HG03442 (cell line): ENCODE results near the gene ANP32D.
"Not testable (repeated sequence)": the region's sequence is repeated elsewhere in the genome, so short reads cannot be mapped to it uniquely, and the experiment has no call there.

Source experiments
- ATAC-seq: cut with Tn5 transposase; IDR thresholded peaks from one replicate; pipeline ENCODE4 v1.9.1; 2021; ENCODE audit warnings: mild to moderate bottlenecking, moderate library complexity; ENCODE audit not compliant: unreplicated experiment

The ANP32D gene

GRCh38 chr12:48472259-48472658 is at the start of gene ANP32D:
TSS of gene ANP32D (plus strand) at chr12:48472559. CDS start at chr12:48472665, 106 bp downstream.
- no peak for ATAC-seq

GRCh38 chr12:48423171-48423570 is 49.2 kb upstream of the ANP32D start:
- ATAC-seq: no peak

GRCh38 chr12:48424644-48425043 is 47.7 kb upstream of the ANP32D start:
- ATAC-seq: no peak

- not testable (repeated sequence) for ATAC-seq
These were observed 38.3 kb upstream of the ANP32D start for GRCh38 chr12:48434016-48434415.

GRCh38 chr12:48441069-48441468 is 31.3 kb upstream of the ANP32D start:
- no peak for ATAC-seq

GRCh38 chr12:48442179-48442847 is 30.0 kb upstream of the ANP32D start:
- no peak for ATAC-seq

- ATAC-seq: no peak
These were observed 26.8 kb upstream of the ANP32D start for GRCh38 chr12:48445538-48445937.

GRCh38 chr12:48446161-48446776 is 26.1 kb upstream of the ANP32D start:
- ATAC-seq: no peak

- ATAC-seq: no peak
These were observed 24.6 kb upstream of the ANP32D start for GRCh38 chr12:48447755-48448154.

GRCh38 chr12:48451372-48451771 is 21.0 kb upstream of the ANP32D start:
- no peak for ATAC-seq

GRCh38 chr12:48452961-48453360 is 19.4 kb upstream of the ANP32D start:
- not testable (repeated sequence) for ATAC-seq

- ATAC-seq: no peak
These were observed 17.7 kb upstream of the ANP32D start for GRCh38 chr12:48454667-48455066.

- no peak for ATAC-seq
These were observed 17.2 kb upstream of the ANP32D start for GRCh38 chr12:48455116-48455515.

- no peak for ATAC-seq
These were observed 13.1 kb upstream of the ANP32D start for GRCh38 chr12:48459259-48459658.

GRCh38 chr12:48469027-48469426 is 3.3 kb upstream of the ANP32D start:
- not testable (repeated sequence) for ATAC-seq

- no peak for ATAC-seq
These were observed 702 bp downstream of the ANP32D start for GRCh38 chr12:48473061-48473460.

GRCh38 chr12:48474497-48474896 is 2.1 kb downstream of the ANP32D start:
- ATAC-seq: not testable (repeated sequence)

- no peak for ATAC-seq
These were observed 9.8 kb downstream of the ANP32D start, which contains the start of gene C12orf54 for GRCh38 chr12:48482198-48482597. TSS of gene C12orf54 (plus strand) at chr12:48482498. CDS start at chr12:48483297, 799 bp downstream.

- no peak for ATAC-seq
These were observed 10.6 kb downstream of the ANP32D start for GRCh38 chr12:48482930-48483329.

GRCh38 chr12:48486261-48486660 is 13.9 kb downstream of the ANP32D start:
- no peak for ATAC-seq

- no peak for ATAC-seq
These were observed 14.3 kb downstream of the ANP32D start for GRCh38 chr12:48486679-48487078.

- peak; percentile 96 for ATAC-seq
These were observed 16.7 kb downstream of the ANP32D start for GRCh38 chr12:48489012-48489411.
